OCI-LY7 (cell line): ENCODE data around the gene CES2. TPM values are rescaled to one million over a fixed set of nuclear protein-coding genes. Genes with fewer than 3 reads are reported as not detected.

Experiments
- BruUV-seq: library from RNA; stranded (reverse); fragments of 400-500 nt; replicated peaks from 2 replicates; lab custom pipeline; 2021; lab: Mats Ljungman, UMichigan
- CTCF ChIA-PET: fragments of 300-600 bp; sonication (Branson Sonifier 250); formaldehyde crosslinking; loops from one replicate; lab custom pipeline; 2022; ENCODE audit warnings: antibody characterized with exemption; ENCODE audit not compliant: unreplicated experiment; lab: Charles Lee
- POLR2A ChIA-PET: fragments of 300-600 bp; sonication (Branson Sonifier 250); formaldehyde crosslinking; loops from one replicate; lab custom pipeline; 2022; ENCODE audit warnings: antibody characterized with exemption; lab: Charles Lee
- DNase-seq: peaks from one replicate; pipeline ENCODE4 v3.0.0-alpha.2; 2015; ENCODE audit warnings: low spot score
- H2AFZ ChIP-seq: fragments of 200-600 bp; sonication (generic), shearing (Covaris generic); 2 replicates; pipeline ENCODE4 v1.6.1; 2014; ENCODE audit warnings: mild to moderate bottlenecking, antibody characterized with exemption, low read length, moderate library complexity
- H3K27ac ChIP-seq: fragments of 200-600 bp; sonication (generic); 2 replicates; pipeline ENCODE4 v1.5.1; 2014; ENCODE audit warnings: mixed run types, low read depth, mild to moderate bottlenecking, moderate library complexity, low read length, inconsistent platforms; ENCODE audit not compliant: poor library complexity, severe bottlenecking
- H3K36me3 ChIP-seq: fragments of 200-600 bp; sonication (generic); 2 replicates; pipeline ENCODE4 v1.6.1; 2014; ENCODE audit warnings: mild to moderate bottlenecking, antibody characterized with exemption, low read length, moderate library complexity, mixed read lengths; ENCODE audit not compliant: insufficient read depth
- H3K4me1 ChIP-seq: fragments of 200-600 bp; sonication (generic); 2 replicates; pipeline ENCODE4 v1.5.1; 2014; ENCODE audit warnings: mild to moderate bottlenecking, low read length; ENCODE audit not compliant: insufficient read depth, poor library complexity, severe bottlenecking
- H3K4me2 ChIP-seq: fragments of 200-600 bp; sonication (generic); 2 replicates; pipeline ENCODE4 v1.6.1; 2014; ENCODE audit warnings: mild to moderate bottlenecking, low read length
- H3K4me3 ChIP-seq: fragments of 200-600 bp; sonication (generic); 2 replicates; pipeline ENCODE4 v1.5.1; 2014; ENCODE audit warnings: mild to moderate bottlenecking, low read depth, low read length; ENCODE audit not compliant: poor library complexity, severe bottlenecking
- H3K79me2 ChIP-seq: fragments of 200-600 bp; sonication (generic); 2 replicates; pipeline ENCODE4 v1.6.1; 2016; ENCODE audit warnings: low read depth, mild to moderate bottlenecking, low read length, moderate library complexity, mixed read lengths; ENCODE audit not compliant: insufficient read depth
- H3K9me2 ChIP-seq: fragments of 200-600 bp; sonication (generic); 2 replicates; pipeline ENCODE4 v1.6.1; 2016; ENCODE audit warnings: mild to moderate bottlenecking, low read length, mixed read lengths; ENCODE audit not compliant: insufficient read depth
- H3K9me3 ChIP-seq: fragments of 200-600 bp; sonication (generic); 2 replicates; pipeline ENCODE4 v1.6.1; 2014; ENCODE audit warnings: mild to moderate bottlenecking, mixed run types, low read length, mixed read lengths
- H4K20me1 ChIP-seq: fragments of 200-600 bp; sonication (generic); 2 replicates; pipeline ENCODE4 v1.6.1; 2014; ENCODE audit warnings: mild to moderate bottlenecking, antibody characterized with exemption, low read length, moderate library complexity, mixed read lengths; ENCODE audit not compliant: insufficient read depth
- EZH2phosphoT487 ChIP-seq: fragments of 200-600 bp; sonication (generic); IDR thresholded peaks from 2 replicates; pipeline ENCODE4 v1.6.1; 2018; ENCODE audit warnings: low read depth, borderline replicate concordance, mild to moderate bottlenecking, mixed run types, antibody characterized with exemption, low read length, moderate library complexity, mixed read lengths
- intact Hi-C: fragments of 100-400 bp; cut with micrococcal nuclease; formaldehyde crosslinking; loops from one replicate; pipeline ENCODE4 v1.10.0; 2022; ENCODE audit not compliant: unreplicated experiment
- total RNA-seq, 2 experiments: library from RNA; depleted of rRNA in 1 of 2; stranded (reverse); fragments of >200 nt in 1 of 2; shearing (Covaris generic) in 1 of 2; gene quantifications; 2 replicates each; pipeline ENCODE4 v1.2.3, GENCODE V29; 2014 to 2022
- TF ChIP-seq, protein P1 (sequence below): fragments of 200-600 bp; sonication (generic); conservative IDR thresholded peaks from 2 replicates; pipeline ENCODE4 v1.5.1; 2014; ENCODE audit warnings: mild to moderate bottlenecking, antibody characterized with exemption, low read length, moderate library complexity, mixed read lengths

Gene CES2
- total RNA-seq, 2 experiments from 2014 or later = 29.6 to 30.7 TPM

DNA sequence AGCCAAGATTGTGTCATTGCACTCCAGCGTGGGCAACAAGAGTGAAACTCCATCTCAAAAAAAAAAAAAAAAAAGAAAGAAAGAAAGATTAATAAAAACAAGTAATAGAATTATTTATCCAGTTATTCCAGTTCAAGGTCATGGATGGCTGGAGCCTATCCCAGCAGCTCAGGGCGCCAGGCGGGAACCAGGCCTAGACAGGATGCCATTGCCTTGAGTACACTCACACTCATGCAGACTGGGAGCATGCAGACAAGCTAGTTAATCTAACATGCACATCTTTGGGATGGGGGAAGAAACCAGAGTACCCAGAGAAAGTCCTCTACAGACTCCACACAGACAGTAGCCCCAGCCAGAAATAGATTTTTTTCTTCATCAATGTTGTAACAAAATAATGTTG lies 37.1 kb upstream of the CES2 start:
- Histone ChIP-seq H3K4me2 (no peak overlapping the region), H4K20me1 (no peaks in the 10 kb centered on the region), H2AFZ (no peak overlapping the region), H3K79me2 (no peaks in the 10 kb centered on the region), H3K36me3 (no peaks in the 10 kb centered on the region), H3K4me3 (no peak overlapping the region), H3K9me3 (no peaks in the 10 kb centered on the region), H3K9me2 (no peaks in the 10 kb centered on the region), H3K4me1 (no peaks in the 10 kb centered on the region), H3K27ac (no peak overlapping the region)
- DNase-seq = no peak
- no TSS peak for BruUV-seq
- intact Hi-C loops = loop anchor here (5.0 kb wide), 2 partner anchors 34 to 54 kb away; partner anchors contain the start of gene CIAO2B
- CTCF ChIA-PET = no interaction called here
- no peak for TF ChIP-seq EZH2phosphoT487
- TF ChIP-seq, protein P1, sequence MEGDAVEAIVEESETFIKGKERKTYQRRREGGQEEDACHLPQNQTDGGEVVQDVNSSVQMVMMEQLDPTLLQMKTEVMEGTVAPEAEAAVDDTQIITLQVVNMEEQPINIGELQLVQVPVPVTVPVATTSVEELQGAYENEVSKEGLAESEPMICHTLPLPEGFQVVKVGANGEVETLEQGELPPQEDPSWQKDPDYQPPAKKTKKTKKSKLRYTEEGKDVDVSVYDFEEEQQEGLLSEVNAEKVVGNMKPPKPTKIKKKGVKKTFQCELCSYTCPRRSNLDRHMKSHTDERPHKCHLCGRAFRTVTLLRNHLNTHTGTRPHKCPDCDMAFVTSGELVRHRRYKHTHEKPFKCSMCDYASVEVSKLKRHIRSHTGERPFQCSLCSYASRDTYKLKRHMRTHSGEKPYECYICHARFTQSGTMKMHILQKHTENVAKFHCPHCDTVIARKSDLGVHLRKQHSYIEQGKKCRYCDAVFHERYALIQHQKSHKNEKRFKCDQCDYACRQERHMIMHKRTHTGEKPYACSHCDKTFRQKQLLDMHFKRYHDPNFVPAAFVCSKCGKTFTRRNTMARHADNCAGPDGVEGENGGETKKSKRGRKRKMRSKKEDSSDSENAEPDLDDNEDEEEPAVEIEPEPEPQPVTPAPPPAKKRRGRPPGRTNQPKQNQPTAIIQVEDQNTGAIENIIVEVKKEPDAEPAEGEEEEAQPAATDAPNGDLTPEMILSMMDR = no peak
- POLR2A ChIA-PET = interaction anchor here (0.7 kb wide), 1 partner anchor 11 kb away, joined by 3 read pairs; no protein-coding TSS in a partner anchor

DNA sequence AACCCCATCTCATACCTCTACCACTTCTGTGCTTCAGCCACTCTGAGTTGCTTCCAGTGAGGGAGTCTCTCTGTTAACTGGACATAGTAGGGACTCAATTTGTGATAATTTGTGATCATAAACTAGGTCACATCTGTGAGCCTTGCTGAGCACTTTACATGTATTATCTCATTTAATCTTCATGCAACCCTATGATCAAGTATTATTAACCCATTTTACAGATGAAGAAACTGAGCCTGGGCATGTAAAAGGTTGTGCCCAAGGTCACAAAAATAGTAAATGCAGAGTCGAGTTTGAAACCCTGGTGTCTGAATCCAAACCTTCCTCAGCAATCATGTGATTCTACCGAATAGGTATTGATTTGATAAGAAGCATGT lies 36.4 kb upstream of the CES2 start:
- no peaks in the 10 kb centered on the region for H3K9me2 ChIP-seq
- no peak overlapping the region for H2AFZ ChIP-seq
- H3K4me1 ChIP-seq = no peaks in the 10 kb centered on the region
- DNase-seq = no peak
- ChIA-PET POLR2A (no interaction called here), CTCF (no interaction called here)
- no peak overlapping the region for H3K4me2 ChIP-seq
- H3K27ac ChIP-seq = no peak overlapping the region
- no peaks in the 10 kb centered on the region for H4K20me1 ChIP-seq
- no peaks in the 10 kb centered on the region for H3K79me2 ChIP-seq
- no peaks in the 10 kb centered on the region for H3K36me3 ChIP-seq
- H3K4me3 ChIP-seq = no peak overlapping the region
- TF ChIP-seq, protein P1 = no peak
- no peak for TF ChIP-seq EZH2phosphoT487
- no peaks in the 10 kb centered on the region for H3K9me3 ChIP-seq
- BruUV-seq = no TSS peak
- intact Hi-C loops = loop anchor here (5.0 kb wide), 2 partner anchors 33 to 53 kb away; partner anchors contain the start of gene CIAO2B

DNA sequence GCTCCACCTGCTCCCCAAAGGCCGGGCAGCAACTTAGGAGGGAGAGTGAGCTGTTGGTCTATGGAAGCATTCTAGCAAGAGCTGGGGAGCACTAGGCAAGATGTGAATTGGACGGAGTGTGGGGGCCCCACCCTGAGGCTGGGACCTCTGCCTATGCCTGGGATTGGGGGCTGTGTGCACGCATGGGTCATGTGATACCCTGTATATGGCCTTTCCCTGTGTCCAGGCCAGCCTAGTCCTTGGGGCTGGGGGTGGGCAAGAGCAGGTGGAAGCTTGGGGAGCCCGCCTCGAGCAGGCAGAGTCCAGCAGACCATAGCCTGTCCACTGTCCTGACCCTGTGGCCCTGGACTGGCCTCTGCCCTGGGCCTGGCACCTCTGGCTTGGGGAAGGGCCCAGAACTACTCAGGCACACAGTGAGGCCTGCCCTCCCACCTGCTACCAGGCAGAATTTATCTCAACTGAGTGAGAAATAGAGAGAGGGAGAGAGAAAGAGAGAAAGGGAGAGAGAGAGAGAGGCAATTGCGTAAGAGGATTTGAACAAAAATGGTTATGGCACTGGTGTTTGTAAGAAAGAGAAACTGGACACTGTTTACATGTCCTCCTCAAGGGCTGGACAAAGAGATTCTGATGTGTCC lies 35.9 kb upstream of the CES2 start:
- no peak overlapping the region for H3K4me3 ChIP-seq
- H3K4me2 ChIP-seq = no peak overlapping the region
- no peaks in the 10 kb centered on the region for H3K79me2 ChIP-seq
- intact Hi-C loops = loop anchor here (5.0 kb wide), 2 partner anchors 33 to 53 kb away; partner anchors contain the start of gene CIAO2B
- H3K36me3 ChIP-seq = no peaks in the 10 kb centered on the region
- POLR2A ChIA-PET = no interaction called here
- no TSS peak for BruUV-seq
- H3K9me2 ChIP-seq = no peaks in the 10 kb centered on the region
- no peaks in the 10 kb centered on the region for H4K20me1 ChIP-seq
- TF ChIP-seq, protein P1 = no peak
- no peak for TF ChIP-seq EZH2phosphoT487
- no peaks in the 10 kb centered on the region for H3K4me1 ChIP-seq
- no peak overlapping the region for H2AFZ ChIP-seq
- CTCF ChIA-PET = no interaction called here
- no peaks in the 10 kb centered on the region for H3K9me3 ChIP-seq
- no peak for DNase-seq
- H3K27ac ChIP-seq = no peak overlapping the region
